K562 (cell line): ENCODE data around the gene SLC26A8. TPM values are rescaled to one million over a fixed set of nuclear protein-coding genes. Genes with fewer than 3 reads are reported as not detected.

Experiments
- RCOR1 ChIP-seq, 2 experiments: IDR thresholded peaks; 2 replicates each; pipeline ENCODE4 v1.6.1; 2012; ENCODE audit warnings: low read depth in 2 of 2, low read length in 2 of 2, borderline replicate concordance in 1 of 2, improper control_type of control experiment in 1 of 2
- polyA plus RNA-seq, 8 experiments: library from polyadenylated mRNA; depleted of rRNA in 4 of 8; stranded (reverse) in 5 of 8; unstranded in 3 of 8; fragments of >200 nt; fragmentation: Nextera tagmentation in 2 of 8; fragmentation: Illumina TruSeq in 1 of 8; extraction: Ambion mirVana in 2 of 8; extraction: Trizol in 1 of 8; gene quantifications; 2 replicates each; pipeline versions ENCODE4 v1.2.1 to v1.2.3, GENCODE V29; 2011 to 2014; ENCODE audit warnings: inconsistent platforms in 1 of 8, missing spikeins in 1 of 8
- total RNA-seq, 7 experiments: library from RNA; depleted of rRNA in 6 of 7; stranded (reverse); fragments of >200 nt in 6 of 7; fragmentation: Illumina TruSeq in 2 of 7; extraction: Trizol in 2 of 7; gene quantifications; 2 replicates each; pipeline versions ENCODE4 v1.2.1 to v1.2.3, GENCODE V29; 2011 to 2021; ENCODE audit warnings: low replicate concordance in 1 of 7
- TF ChIP-seq, protein P1 (sequence below): fragments of 250-450 bp; sonication (Bioruptor Pico); IDR thresholded peaks from 2 replicates; pipeline ENCODE4 v1.5.0; 2021; ENCODE audit warnings: mild to moderate bottlenecking, borderline replicate concordance
- TF ChIP-seq, protein P2 (sequence below), 2 experiments: fragments of 450-650 bp in 1 of 2; sonication (generic) in 1 of 2; formaldehyde crosslinking in 1 of 2; IDR thresholded peaks; 2 replicates each; pipeline versions ENCODE4 v1.7.1 to v1.9.0; 2016 to 2022; ENCODE audit warnings: inconsistent platforms in 1 of 2, mild to moderate bottlenecking in 1 of 2, missing genetic modification reagents in 1 of 2

Gene SLC26A8
- total and polyA plus RNA-seq, 9 of the 15 experiments (the other 6 are each of a cell fraction or from before 2014, with no cell fraction given) = not detected

DNA sequence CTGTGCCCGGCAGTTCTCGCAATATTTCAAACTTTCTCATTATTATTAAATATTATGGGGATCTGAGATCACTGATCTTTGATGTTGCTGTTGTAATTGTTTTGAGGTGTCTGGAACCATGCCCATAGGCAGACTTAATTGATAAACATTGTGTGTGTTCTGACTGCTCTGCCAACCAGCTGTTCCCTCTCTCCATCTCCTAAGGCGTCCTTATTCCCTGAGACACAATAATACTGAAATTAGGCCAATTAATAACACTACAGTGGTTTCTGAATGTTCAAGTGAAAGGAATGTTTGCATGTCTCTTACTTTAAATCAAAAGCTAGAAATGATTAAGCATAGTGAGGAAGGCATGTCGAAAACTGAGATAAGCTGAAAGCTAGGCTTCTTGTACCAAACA is 10.8 kb upstream of the SLC26A8 start (continued):
- TF ChIP-seq, protein P1, sequence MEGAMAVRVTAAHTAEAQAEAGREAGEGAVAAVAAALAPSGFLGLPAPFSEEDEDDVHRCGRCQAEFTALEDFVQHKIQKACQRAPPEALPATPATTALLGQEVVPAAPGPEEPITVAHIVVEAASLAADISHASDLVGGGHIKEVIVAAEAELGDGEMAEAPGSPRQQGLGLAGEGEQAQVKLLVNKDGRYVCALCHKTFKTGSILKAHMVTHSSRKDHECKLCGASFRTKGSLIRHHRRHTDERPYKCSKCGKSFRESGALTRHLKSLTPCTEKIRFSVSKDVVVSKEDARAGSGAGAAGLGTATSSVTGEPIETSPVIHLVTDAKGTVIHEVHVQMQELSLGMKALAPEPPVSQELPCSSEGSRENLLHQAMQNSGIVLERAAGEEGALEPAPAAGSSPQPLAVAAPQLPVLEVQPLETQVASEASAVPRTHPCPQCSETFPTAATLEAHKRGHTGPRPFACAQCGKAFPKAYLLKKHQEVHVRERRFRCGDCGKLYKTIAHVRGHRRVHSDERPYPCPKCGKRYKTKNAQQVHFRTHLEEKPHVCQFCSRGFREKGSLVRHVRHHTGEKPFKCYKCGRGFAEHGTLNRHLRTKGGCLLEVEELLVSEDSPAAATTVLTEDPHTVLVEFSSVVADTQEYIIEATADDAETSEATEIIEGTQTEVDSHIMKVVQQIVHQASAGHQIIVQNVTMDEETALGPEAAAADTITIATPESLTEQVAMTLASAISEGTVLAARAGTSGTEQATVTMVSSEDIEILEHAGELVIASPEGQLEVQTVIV = no peak
- TF ChIP-seq, protein P2, sequence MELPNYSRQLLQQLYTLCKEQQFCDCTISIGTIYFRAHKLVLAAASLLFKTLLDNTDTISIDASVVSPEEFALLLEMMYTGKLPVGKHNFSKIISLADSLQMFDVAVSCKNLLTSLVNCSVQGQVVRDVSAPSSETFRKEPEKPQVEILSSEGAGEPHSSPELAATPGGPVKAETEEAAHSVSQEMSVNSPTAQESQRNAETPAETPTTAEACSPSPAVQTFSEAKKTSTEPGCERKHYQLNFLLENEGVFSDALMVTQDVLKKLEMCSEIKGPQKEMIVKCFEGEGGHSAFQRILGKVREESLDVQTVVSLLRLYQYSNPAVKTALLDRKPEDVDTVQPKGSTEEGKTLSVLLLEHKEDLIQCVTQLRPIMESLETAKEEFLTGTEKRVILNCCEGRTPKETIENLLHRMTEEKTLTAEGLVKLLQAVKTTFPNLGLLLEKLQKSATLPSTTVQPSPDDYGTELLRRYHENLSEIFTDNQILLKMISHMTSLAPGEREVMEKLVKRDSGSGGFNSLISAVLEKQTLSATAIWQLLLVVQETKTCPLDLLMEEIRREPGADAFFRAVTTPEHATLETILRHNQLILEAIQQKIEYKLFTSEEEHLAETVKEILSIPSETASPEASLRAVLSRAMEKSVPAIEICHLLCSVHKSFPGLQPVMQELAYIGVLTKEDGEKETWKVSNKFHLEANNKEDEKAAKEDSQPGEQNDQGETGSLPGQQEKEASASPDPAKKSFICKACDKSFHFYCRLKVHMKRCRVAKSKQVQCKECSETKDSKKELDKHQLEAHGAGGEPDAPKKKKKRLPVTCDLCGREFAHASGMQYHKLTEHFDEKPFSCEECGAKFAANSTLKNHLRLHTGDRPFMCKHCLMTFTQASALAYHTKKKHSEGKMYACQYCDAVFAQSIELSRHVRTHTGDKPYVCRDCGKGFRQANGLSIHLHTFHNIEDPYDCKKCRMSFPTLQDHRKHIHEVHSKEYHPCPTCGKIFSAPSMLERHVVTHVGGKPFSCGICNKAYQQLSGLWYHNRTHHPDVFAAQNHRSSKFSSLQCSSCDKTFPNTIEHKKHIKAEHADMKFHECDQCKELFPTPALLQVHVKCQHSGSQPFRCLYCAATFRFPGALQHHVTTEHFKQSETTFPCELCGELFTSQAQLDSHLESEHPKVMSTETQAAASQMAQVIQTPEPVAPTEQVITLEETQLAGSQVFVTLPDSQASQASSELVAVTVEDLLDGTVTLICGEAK (IDR thresholded peaks at IDR 0.05) = no peak
- TF ChIP-seq, protein P2 (CRISPR knock-in tag; IDR thresholded peaks at IDR 0.05) = no peak
- TF ChIP-seq RCOR1 (IDR thresholded peaks at IDR 0.05; ENCODE audit: borderline replicate concordance in 1 of 2, low read depth in 2 of 2, low read length in 2 of 2) = no peak
- TF ChIP-seq, all 486 proteins: peak for 0
